ENCODE results near the gene OSGIN1.

The OSGIN1 gene

GRCh38 chr16:83951544-83951943, 1.5 kb upstream of the OSGIN1 start:
- no peak overlapping the region for H3K27ac ChIP-seq
- no peak for TF ChIP-seq CTCF (conservative IDR thresholded peaks at IDR 0.05)

GRCh38 chr16:83952587-83952939, 477 bp upstream of the OSGIN1 start:
- peak overlapping the region; percentile 83 for H3K27ac ChIP-seq
- no peak for TF ChIP-seq CTCF (conservative IDR thresholded peaks at IDR 0.05)

GRCh38 chr16:83953796-83954576, 946 bp downstream of the OSGIN1 start:
- peak overlapping the region; percentile 83 for H3K27ac ChIP-seq
- TF ChIP-seq CTCF (conservative IDR thresholded peaks at IDR 0.05): peak; percentile 64

GRCh38 chr16:83954577-83955016, 1.6 kb downstream of the OSGIN1 start:
- no peak overlapping the region for H3K27ac ChIP-seq
- no peak for TF ChIP-seq CTCF (conservative IDR thresholded peaks at IDR 0.05)

- H3K27ac ChIP-seq: no peak overlapping the region
Measured at GRCh38 chr16:83955218-83956130, 2.4 kb downstream of the OSGIN1 start.

GRCh38 chr16:83956336-83957289, 3.6 kb downstream of the OSGIN1 start:
- peak; percentile 84 for TF ChIP-seq CTCF (conservative IDR thresholded peaks at IDR 0.05)

More at GRCh38 chr16:83955218-83956130, 2.4 kb downstream of the OSGIN1 start:
- TF ChIP-seq CTCF (conservative IDR thresholded peaks at IDR 0.05): no peak

More at GRCh38 chr16:83956336-83957289, 3.6 kb downstream of the OSGIN1 start:
- no peak overlapping the region for H3K27ac ChIP-seq
